HG03103 (cell line): ENCODE data around the gene CPHXL2.

ENCODE experiments used
- ATAC-seq: cut with Tn5 transposase; IDR thresholded peaks from one replicate; pipeline ENCODE4 v1.9.1; 2021; ENCODE audit warnings: low read depth; ENCODE audit not compliant: unreplicated experiment

Gene CPHXL2

DNA sequence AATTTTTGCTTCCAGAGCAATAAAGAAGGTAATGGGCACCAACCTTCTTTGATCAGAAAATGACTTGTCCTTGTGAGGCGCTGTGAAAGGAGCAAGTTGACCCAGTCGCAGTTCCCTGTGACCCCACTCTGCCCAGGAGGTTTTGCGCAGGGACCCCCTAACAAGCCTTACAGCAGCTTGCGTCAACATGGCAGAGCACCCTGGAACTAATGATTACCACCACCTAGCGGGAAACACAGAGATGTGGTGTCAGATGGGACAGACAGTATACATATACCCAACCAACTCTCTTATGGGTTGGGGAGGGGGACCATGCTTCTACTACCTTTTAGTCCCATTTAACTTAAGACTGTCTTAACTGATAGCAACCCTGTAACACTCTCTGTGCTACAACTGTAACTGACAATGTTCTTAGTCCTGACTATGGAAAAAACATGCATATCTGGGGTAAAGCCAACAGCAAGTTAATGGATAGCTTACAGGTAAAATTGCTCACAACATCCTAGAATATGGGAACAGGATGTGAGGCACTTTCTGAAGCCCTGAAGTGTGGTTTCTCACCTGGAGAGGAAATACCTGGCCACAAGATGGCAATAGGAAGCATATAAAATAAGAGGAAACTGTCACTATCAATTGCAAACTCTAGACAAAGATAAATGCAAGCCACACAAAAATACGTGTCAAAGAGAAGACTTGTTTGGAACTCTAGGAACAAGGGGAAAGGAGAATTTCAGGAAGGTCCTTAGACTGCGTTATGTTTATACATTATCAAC, 32.4 kb downstream of the CPHXL2 start:
- ATAC-seq = no peak

DNA sequence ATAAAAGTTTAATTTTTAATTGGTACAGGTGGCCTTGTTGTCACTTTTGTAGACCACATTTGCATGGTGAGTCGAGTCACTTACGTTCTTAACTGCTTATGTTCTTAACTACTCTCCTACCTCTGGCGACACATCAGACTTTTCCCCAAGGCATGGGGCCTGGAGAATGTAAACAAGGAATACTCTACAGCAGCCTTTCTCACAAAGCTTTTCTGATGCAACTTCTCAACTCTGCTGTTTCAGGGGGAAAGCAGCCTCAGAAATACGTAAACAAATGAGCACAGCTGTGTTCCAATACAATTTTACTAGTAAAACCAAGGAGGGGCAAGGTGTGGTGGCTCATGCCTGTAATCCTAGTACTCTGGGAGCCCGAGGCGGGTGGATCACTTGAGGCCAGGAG, 36.2 kb downstream of the CPHXL2 start:
- no peak for ATAC-seq

- no peak for ATAC-seq
Observed at GRCh38 chr16:75635036-75635435, 41.8 kb downstream of the CPHXL2 start.

DNA sequence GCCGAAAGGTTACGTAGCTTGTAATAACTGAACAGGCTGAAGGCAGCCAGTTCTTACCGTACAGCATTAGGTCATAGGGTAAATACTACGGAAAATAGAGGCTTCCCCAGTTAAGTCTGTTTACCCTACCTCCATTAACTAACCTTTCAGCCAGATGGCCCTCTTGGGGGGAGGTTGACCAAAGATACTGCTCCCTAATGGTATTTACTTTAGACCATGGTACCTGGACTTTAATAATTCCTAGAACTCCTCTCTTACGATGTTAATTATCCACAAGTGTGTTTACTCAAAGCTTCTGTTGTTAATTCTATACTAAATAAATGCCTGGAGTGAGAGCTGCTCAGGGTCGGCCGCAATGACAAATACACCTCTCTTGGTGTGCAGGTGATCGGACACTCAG, 44.0 kb downstream of the CPHXL2 start:
- no peak for ATAC-seq

- no peak for ATAC-seq
Observed at GRCh38 chr16:75630052-75630451, 46.8 kb downstream of the CPHXL2 start.

DNA sequence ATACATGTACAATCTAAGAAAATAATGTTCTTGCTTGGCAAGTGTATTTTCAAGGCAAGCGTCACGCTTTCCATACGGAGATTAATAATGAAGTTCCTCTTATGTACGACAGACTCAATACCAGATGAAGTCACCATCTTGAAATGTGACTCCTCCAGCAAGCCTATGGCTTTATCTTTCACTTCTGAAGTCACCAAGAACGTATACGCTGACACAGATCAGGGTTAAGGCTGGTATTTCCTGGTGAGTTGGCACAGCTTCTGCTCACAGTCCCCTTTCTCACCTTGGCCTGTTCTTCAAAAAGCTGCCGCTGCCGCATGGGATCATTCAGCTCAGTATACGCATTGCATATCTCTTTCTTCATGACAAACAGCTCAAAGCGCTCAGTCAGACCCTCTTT, 47.7 kb downstream of the CPHXL2 start:
- ATAC-seq = no peak

DNA sequence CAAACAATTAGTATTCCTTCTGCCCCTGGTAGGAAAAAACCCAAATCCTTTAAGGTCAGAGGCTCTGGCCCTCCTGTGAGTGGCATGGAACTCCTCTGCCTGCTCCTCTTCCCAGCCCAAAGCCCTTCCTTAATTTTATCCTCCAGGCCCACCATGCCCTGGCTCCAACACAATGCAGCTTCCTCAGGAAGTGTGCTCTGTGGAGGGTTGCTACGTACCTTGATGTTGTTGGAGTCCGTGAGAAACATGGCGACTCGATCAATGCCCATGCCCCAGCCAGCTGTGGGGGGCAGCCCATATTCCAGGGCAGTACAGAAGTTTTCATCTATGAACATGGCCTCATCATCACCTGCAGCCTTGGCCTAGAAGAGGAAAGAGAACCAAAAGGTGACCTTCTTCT, 48.5 kb downstream of the CPHXL2 start:
- ATAC-seq = no peak

GRCh38 chr16:75627851-75628250, 49.0 kb downstream of the CPHXL2 start:
- ATAC-seq = no peak

- ATAC-seq = no peak
Observed at GRCh38 chr16:75626806-75627205, 50.0 kb downstream of the CPHXL2 start.

DNA sequence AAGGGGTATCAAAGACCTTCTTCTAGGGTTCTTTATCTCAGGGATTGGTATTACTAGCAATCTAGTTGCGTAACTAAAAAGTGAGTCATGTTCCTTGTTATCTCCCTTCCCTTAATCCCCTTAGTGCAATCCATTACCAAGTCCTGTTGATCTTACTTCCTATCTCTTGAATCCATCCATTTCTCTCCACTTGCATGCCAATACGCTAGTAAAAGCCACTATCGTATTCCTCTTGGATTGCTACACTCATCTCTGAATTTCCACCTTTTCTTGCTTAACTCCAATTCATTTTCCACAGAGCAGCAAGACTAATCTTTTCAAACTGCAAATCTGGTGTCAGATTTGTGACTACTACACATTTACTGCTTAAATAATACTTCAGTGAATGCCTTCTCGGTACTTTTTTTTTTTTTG, 51.9 kb downstream of the CPHXL2 start:
- no peak for ATAC-seq

- peak; percentile 96 for ATAC-seq
Observed at GRCh38 chr16:75622761-75623605, 53.8 kb downstream of the CPHXL2 start, which contains the start of gene ADAT1. ADAT1 (minus strand) TSS chr16:75623281; CDS start chr16:75620799, 2,482 bp downstream.

GRCh38 chr16:75621170-75621477, 55.7 kb downstream of the CPHXL2 start:
- ATAC-seq = no peak

- ATAC-seq = no peak
Observed at GRCh38 chr16:75620326-75621169, 56.3 kb downstream of the CPHXL2 start.

DNA sequence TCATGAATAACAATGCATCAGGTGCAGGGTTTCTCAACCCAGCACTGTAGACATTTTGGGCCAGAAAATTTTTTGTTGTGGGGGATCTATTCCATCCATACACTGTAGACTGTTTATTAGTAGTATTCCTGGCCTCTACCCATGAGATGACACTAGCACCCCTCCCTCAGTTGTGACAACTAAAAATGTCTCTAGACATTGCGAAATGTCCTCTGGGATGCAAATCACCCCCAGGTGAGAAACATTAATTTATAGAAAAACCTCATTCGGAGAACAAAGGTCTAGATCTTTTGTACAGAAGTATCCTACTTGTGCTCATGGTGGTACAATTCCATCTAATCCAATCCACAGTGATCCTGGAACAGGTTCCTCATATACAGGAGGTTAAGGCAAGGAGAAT, 58.0 kb downstream of the CPHXL2 start:
- ATAC-seq = no peak

GRCh38 chr16:75617121-75617520, 59.7 kb downstream of the CPHXL2 start:
- no peak for ATAC-seq

DNA sequence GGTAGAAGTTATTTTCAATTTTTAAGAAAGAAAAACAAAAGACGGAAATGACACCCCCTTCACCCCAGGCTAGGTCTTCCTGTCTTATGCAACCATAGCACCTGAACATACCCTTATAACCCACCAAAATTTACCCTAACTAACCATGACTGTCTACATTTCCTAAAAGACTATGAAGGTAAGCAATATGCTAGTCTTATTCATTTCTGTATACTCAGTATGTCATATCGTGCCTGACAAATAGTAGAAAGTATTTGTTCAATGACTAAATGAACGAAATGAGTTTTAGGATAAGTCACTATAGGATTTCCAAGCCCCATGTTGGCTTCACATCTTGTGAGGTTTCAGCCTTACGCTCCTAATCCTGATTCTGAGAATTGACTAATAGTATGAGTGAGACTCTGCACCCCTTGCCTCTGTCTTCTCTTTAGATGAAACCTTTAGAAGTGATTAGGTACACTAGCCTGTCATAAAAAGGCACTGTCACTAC, 60.2 kb downstream of the CPHXL2 start:
- no peak for ATAC-seq

DNA sequence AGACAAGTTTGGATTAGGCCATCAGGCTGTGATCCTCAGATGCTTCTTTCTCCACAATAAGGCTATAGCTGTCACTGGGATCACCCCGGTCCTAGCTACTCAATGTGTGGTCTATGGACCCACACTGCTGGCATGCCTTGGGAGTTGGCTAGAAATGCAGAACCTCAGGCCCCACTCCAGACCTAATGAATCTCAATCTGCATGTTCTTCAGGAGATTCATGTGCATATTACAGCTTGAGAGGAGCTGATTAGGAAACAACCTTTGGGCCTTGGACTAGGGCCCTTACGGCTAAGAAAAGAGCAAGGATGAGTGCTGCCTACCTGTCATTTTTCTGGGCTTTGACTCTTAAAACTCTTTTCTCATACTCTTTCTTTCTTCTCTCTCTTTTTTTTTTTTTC, 61.2 kb downstream of the CPHXL2 start:
- no peak for ATAC-seq

DNA sequence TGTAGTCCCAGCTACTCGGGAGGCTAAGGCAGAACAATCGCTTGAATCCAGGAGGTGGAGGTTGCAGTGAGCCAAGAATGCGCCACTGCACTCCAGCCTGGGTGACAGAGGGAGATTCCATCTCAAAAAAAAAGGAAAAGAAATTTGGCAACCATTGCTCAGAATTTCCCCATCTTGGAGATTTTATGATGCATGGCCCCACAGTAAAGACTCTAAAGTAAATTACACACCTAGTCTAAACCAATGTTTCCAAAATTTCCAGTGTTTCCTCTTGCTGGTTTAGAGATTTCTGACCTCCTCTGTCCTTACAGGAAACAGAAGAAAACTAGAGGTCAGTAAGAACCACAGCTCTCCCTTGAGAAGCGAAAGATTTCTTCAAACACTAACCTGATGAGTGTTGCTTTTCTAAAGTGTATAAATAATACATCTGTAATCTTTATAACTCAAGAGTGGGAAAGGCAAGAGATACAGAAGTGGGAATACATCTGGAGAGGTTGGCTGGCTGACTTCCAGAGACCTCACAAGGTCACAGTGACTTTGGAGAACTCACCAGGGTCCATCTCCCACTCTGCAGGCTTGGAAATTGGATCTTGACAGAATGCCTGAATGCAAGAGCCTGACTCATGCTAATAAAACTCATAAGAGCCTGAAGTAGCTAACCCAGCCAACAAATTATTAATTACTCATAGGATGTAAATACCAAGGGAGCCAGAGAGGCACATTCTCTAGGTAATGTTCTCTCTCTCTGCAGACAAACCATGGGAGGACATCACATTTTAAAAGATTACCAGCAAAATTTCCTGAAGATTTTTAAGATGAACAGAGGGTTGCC, 62.5 kb downstream of the CPHXL2 start:
- no peak for ATAC-seq
